GM18498 (cell line): ENCODE data around the gene PGA3.
"Not testable (repeated sequence)": the region's sequence is repeated elsewhere in the genome, so short reads cannot be mapped to it uniquely, and the experiment has no call there.

ENCODE experiments used
- ATAC-seq: cut with Tn5 transposase; IDR thresholded peaks from one replicate; pipeline ENCODE4 v1.9.1; 2021; ENCODE audit warnings: mild to moderate bottlenecking, moderate library complexity; ENCODE audit not compliant: unreplicated experiment

The PGA3 gene

DNA sequence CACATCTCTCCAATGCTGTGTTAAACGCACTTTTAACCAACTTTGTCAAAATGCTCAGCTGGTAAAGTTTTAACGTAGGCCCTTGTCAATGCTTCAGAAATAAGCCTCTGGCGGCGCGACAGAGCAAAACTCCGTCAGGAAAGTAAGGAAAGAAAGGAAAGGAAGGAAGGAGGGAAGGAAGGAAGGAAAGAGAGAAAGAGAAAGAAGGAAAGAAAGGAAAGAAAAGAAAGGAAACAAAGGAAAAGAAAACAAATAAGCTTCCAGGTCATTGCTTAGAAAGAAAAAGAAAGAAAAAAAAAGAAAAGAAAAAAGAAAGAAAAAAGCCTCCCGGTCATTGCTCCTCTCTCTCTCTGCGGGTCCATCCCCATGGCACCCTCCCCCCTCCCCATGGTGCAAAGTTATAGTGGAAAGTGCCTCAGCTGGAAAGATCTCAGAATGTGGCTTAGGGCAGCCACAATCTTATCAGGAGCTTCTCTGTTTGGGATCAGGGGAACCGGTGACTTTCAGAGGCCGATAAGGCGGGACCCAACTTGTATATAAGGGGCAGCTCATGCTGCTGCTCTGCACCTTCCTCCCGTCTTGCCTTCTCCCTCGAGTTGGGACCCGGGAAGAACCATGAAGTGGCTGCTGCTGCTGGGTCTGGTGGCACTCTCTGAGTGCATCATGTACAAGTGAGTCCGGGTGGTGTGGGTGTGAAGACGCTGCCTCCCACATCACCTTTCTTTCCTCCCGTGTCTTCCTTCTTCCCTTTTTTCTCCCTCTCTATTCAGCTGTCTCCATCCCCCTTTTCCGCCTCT is at the start of gene PGA3:
Gene PGA3, plus strand, starts transcription at position 566 of the 797 bp plus-strand sequence. Its CDS starts 50 bp downstream, at position 616.
- ATAC-seq, result not testable (repeated sequence)

DNA sequence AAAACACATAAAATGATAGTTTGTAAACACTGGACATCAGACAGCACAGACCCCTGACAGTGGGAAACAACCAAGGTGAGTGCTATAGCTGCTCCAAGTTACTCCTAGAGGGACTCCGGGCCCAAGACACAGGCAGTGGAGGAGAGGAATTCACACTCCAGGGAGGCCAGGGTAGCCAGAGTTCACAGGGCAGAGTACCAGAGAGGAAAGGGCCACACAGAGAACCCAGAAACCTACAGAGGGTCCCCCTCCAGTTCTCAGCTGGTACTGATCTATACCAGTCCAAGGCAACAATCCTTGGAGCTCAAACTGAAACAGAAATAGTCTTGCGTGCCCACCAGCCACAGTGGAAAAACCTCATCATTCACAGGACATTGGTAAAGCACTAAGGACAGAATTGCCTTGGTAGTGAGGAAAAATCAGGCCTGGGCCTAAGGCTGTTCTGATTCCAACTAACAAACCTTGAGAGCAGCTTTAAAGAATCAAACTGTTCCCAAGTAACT is 49.7 kb upstream of the PGA3 start:
- ATAC-seq, result no peak

DNA sequence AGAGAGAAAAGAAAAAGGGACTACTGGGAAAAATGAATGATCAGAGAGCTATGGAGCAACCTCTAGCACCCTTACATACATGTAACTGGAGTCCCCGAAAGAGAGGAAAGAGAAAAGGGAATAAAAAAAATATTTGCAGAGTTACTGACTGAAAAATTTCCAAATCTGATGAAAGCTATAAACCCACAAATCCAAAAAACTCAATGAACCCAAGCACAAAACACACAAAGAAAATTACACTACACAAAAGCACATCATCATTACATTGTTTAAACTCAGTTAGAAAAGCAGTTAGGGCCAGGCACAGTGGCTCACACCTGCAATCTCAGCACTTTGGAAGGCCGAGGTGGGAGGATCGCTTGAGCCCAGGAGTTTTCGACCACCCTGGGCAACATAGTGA is 48.8 kb upstream of the PGA3 start:
- ATAC-seq, result no peak

DNA sequence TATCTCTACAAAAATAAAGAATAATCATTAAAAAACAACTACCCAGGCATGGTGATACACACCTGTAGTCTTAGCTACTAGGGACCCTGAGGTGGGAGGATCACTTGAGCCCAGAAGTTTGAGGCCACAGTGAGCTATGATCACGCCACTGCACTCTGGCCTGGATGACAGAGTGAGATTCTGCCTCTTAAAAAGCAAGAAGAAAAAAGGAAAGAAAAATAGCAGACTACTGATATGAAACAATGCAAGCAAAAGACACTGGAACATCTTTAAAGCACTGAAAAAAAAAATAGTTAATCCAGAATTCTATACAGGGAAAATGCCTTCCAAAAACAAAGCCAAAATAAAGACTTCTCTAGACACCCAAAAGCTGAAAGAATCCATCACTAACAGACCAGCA is 48.0 kb upstream of the PGA3 start:
- ATAC-seq, result no peak

DNA sequence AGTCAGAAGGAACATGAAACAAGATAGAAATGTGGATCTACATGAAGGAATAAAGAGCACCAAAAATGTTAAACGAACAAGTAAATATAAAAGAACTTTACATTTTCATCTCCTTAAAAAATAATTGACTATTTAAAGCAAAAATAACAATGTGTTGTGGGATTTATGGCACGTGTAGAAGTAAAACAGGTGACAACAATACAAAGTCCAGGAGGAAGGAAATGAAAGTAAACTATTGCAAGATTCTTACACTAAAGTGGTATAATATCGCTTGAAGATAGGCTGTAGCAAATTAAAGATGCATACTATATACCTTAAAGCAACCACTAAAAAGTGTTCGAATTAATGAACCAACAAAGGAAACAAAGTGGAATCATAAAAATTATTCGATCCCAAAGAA is 47.6 kb upstream of the PGA3 start:
- ATAC-seq, result no peak

DNA sequence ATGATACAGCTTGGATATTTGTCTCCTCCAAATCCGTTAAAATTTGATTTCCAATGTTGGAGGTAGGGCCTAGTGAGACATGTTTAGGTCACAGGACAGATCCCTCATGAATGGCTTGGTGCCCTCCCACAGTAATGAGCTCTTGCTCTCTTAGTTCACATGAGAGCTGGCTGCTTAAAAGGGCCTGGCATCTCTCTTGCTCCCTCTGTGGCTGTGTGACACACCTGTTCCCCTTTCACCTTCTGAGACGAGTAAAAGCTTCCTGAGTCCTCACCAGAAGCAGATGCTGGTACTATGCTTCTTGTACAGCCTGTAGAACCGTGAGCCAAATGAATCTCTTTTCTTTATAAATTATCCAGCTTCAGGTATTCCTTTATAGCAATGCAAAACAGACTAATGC is 45.6 kb upstream of the PGA3 start:
- ATAC-seq, result no peak

DNA sequence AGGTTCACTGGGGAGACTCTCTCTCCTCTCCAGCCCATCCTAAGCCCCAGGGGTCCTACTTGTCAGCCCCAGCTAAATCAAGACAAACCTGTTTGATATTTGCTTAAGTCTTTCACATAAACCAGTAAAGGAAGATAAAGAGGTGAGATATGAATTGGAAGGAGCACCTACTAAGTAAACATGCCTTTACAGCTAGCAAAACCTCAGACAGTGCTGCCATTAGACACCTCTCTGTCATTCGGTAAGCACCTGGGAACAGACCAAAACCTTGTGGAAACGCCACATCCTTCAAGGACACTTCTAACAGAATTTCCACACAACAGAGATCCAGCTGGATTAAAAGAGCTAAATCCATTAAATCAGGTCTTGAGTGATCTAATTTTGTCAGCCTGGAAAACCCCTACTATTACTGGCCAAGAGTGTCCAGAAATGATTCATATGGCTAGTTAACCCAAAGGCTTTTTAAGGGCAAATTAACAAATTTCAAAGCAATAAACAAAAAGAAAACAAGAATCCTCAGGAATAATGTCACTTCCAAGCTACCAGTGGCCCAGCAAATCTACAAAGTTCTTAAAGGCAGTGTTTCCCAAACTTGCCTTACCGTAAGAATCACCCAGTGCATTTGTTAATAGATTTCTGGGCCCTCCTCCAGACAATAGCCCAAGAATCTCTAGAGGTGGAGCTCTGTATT is 44.5 kb upstream of the PGA3 start:
- ATAC-seq, result no peak

DNA sequence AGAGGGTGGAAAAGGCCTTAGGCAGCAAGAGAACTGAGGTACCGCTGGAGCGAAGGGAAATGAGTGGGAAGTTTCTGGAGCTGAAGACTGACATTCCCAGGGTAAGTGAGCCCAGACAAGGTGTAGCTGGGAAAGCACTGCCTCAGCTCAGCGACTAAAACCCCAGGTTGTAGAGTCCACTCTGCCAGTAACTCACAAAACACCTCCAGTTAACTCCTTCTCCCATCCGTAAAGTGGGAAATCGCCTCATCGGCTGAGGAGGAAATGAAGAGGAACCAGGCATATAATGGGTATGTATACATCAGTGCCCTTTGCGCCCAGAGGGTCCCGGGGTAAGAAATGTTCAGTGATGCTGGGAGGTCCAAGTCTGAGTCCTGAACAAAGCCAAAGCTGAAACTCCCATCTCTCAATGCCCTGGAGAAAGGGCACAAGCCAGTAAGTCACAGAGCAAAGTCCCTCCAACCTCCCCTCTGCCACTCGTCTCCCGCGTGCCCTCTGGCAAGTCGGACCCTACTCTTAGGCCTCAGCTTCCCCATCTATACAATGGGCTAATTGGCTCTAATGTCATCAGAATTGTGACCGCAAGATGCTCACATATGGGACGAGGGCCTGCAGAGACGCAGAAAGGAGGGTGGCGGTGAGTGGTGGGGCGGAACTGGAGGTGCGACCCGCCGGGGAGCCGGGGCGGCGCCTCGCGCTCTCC is 42.7 kb upstream of the PGA3 start:
- ATAC-seq, result no peak

DNA sequence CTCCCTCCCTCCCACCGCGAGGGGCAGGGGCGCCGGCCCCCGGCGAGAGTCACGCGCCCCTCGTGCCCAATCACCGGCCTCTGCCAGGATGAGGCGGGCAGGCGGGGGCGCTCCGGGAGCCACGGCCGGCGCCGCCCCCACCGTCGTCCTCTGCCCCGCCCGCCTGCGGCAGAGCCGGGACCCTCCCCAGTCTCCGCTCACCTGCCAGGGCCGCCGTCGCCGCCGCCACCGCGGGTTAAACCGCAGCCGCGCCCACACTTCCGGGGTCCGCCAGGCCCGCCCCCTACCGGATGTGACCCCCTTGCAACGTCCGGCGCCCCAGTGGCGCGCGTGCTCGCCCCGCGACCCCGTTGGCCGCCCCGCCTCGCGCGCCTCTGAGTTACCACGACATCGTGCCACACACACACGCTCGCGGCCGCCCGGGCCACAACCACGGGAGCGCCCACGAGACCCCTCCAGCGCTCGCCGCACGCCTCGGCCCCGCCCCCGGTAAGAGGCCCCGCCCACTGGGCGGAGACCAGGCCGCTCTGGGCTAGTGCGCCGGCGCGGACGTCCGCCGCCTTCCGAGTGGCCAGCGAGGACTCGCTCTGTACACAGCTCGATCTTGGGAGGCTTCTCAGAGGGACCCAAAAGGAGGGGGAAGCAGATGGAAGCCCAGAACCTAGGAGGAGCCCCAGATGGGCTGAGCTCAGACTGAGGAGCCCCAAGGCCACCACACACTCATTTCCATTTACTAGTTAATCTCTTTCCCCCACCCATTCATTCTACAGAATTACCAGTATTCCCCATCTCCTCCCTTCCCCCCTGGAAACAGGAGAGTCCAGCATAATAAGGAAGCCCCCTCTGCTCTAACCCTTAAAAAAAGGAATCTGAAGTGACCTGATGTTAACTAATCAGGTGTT is 41.9 kb upstream of the PGA3 start, which contains the start of gene VPS37C:
Gene VPS37C, minus strand, starts transcription at position 237 of the 902 bp plus-strand sequence. CDS start 22,597 bp downstream, outside the sequence.
- ATAC-seq, result peak; percentile 82

DNA sequence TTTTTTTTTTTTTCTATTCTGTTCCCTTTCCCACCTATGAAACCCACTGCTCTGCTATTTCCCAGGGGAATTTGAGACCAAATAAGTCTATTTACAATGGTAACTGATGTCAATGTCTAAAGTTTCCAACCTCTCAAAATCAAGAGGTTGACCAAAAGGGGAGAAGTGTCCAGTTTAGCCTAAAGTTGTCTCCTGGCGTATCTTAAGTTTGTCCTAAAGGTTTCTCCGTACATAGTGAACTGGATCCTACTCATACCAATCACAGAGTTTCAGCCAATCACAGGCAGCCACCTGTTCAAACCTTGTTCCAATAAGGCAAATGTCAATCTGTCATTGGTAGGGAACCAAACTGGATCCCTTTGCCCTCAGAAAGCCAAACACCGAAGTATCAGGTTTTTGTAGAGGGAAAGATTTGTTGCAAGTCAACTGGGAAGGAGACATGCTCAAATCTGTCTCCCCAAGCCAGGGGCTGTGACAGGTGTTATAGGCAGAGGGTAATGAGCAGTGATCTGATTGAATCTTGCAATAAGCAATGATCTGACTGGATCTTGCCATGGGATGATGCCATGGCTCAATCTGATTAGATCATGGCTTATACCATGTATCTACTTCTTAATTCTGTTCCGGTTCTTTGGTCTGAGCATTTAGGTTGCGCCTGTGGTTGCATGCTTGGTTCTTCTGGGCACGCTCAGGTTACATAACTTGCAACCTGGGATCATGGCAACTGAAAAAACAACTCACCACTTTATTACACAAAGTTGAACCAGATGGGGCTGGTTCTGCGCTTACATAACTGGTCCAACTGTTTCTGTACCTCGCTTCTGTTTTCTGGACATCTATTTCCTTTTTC is 41.0 kb upstream of the PGA3 start:
- ATAC-seq, result no peak

DNA sequence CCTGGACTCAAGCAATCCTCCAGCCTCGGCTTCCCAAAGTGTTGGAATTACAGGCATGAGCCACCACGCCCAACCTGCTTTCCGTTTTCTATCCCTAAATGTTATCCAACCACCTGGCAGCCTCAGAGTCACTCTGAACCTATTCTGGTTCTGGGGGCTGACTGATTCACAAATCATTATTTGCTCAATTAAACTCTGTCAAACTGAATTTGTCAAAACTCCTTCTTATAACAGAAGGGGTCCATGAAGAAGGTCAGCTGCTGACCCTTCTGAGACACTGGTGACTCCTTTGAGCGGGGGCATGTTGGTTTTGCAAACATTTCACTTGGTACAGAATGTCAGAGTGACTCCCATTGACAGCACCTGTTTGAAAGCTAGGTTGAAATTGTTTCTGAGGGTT is 40.3 kb upstream of the PGA3 start:
- ATAC-seq, result no peak

DNA sequence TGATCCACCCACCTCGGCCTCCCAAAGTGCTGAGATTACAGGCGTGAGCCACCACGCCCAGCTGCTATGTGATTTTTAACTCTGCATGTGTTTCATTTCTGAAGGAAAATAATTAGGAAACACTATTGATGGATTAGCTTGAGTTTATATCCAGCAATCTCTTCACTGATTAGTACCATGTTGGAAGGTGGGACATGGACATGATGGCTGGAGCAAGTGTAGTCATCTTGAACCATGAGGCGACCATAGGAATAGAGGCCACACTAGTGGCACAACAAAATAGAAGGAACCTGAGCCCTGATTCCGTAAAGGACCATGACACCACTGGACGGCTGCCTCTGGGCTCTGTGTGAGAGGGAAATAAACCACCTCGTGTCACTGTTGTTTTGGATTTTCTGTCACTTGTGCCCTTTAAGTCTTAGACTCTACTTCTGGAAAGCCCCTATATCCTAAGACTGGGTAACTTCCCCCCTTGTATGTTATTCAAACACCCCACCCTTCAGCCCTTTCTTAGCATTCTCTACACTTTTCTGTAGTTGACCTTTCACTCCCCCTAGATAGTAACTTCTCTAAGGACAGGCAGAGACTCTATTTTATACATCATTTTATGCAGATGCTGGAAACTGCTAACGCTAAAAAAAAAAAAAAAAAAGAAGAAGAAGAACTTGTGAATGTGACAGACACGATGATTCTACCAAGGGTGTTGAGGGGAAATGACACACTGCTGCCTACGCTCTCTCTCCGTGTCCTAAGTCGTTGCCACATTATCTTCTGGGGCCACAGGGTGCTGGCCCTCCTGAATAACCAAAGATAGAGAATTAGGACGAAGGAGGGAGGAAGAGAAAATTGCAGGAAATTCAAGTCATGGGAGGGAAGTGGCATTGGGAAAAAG is 39.4 kb upstream of the PGA3 start:
- ATAC-seq, result no peak

DNA sequence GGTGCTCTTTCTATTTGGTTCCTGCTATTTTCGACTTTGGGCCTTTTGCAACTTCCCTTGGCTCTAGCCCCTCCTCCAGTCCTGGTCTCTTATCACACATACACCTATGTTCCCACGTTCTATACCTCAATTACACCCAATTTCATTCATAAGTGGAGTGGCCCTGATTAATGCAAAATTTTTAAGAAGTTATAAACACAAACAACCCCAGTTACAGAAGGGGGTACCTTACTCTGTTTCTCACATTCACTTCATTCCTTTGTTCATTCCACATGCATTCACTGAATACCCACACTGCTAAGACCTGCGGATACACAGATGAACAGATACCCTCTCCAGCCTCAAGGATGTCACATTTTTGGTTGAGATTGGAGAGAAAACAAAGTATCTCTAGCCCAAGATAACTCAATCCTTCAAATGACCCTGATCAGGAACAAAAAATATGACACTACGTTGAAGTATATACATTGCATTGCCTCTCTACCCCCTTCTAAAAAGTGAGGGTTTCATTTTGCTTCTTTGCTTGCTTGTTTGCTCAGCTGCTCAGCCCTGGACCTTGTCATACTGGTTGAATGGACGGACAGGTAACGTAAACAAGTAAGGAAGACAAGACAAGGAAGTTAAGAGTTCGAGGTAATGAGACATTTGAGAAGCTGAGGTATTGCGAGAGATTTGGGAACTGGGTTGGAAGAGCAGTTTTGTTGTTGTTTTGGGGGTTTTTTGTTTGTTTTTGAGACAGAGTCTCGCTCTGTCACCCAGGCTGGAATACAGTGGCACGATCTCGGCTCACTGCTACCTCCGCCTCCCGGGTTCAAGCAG is 38.5 kb upstream of the PGA3 start:
- ATAC-seq, result no peak

DNA sequence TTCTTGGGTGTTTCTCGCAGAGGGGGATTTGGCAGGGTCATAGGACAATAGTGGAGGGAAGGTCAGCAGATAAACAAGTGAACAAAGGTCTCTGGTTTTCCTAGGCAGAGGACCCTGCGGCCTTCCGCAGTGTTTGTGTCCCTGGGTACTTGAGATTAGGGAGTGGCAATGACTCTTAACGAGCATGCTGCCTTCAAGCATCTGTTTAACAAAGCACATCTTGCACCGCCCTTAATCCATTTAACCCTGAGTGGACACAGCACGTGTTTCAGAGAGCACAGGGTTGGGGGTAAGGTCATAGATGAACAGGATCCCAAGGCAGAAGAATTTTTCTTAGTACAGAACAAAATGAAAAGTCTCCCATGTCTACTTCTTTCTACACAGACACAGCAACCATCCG is 37.5 kb upstream of the PGA3 start:
- ATAC-seq, result not testable (repeated sequence)

DNA sequence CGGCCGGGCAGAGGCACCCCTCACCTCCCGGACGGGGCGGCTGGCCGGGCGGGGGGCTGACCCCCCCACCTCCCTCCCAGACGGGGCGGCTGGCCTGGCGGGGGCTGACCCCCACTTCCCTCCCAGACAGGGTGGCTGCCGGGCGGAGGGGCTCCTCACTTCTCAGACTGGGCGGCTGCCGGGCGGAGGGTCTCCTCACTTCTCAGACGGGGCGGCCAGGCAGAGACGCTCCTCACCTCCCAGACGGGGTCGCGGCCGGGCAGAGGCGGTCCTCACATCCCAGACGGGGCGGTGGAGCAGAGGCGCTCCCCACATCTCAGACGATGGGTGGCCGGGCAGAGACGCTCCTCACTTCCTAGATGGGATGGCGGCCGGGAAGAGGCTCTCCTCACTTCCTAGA is 37.0 kb upstream of the PGA3 start:
- ATAC-seq, result not testable (repeated sequence)

DNA sequence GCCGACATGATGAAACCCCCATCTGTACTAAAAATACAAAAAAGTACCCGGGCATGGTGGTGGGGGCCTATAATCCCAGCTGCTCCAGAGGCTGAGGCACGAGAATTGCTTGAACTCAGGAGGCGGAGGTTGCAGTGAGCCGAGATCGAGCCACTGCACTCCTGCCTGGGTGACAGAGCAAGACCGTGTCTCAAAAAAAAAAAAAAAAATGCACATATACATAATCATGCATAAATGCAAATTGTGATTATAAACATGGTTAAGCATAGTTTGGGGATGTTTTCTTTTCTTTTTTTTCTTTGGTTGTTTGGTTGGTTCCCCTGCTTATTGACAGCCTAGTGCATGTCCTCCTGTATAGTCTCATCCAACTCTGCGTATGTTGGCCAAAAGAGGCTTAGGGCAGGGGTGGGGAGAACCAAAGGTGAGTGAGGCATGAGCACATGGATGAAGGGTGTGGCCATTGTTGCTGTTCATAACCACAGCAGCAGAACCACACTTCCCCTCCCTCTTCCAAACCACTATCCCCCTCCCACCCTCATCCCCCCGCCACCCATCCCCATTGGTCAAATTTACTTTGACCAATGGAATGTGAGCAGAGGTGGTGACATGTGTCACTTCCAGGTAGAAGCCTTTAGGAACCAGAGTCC is 35.1 kb upstream of the PGA3 start:
- ATAC-seq, result no peak

DNA sequence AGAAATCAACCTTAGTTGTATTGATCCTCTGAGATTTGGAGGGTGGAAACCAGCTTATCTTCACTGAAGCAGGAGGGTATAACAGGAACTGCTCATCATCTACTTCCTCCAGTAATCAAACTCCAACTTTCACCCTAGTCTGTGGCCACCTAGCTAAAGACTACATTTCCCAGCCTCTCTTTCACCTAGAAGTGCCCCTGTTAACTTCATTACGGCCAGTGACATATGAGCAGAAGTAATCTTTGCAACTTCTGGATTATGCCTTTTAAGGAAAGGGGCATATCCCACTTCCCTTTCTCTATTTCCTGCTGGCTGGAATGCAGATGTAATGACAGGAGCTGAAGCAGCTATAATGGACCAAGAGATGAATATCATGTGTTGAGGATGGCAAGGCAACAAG is 34.5 kb upstream of the PGA3 start:
- ATAC-seq, result no peak
